Measurements from ENCODE around the gene KRT77.

- TF ChIP-seq, protein P1, sequence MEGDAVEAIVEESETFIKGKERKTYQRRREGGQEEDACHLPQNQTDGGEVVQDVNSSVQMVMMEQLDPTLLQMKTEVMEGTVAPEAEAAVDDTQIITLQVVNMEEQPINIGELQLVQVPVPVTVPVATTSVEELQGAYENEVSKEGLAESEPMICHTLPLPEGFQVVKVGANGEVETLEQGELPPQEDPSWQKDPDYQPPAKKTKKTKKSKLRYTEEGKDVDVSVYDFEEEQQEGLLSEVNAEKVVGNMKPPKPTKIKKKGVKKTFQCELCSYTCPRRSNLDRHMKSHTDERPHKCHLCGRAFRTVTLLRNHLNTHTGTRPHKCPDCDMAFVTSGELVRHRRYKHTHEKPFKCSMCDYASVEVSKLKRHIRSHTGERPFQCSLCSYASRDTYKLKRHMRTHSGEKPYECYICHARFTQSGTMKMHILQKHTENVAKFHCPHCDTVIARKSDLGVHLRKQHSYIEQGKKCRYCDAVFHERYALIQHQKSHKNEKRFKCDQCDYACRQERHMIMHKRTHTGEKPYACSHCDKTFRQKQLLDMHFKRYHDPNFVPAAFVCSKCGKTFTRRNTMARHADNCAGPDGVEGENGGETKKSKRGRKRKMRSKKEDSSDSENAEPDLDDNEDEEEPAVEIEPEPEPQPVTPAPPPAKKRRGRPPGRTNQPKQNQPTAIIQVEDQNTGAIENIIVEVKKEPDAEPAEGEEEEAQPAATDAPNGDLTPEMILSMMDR (IDR thresholded peaks at IDR 0.05), result no peak
- TF ChIP-seq POLR2A (IDR thresholded peaks at IDR 0.05) (no peak), EP300 (IDR thresholded peaks at IDR 0.05) (no peak)
These were observed 59.3 kb downstream of the KRT77 start for GRCh38 chr12:52644078-52644415.

Measured in stomach (tissue), 4 donors.